Measurements from ENCODE around the gene MUC3A.
"Not testable (repeated sequence)": the region's sequence is repeated elsewhere in the genome, so short reads cannot be mapped to it uniquely, and the experiment has no call there.

MUC3A gene, protein sequence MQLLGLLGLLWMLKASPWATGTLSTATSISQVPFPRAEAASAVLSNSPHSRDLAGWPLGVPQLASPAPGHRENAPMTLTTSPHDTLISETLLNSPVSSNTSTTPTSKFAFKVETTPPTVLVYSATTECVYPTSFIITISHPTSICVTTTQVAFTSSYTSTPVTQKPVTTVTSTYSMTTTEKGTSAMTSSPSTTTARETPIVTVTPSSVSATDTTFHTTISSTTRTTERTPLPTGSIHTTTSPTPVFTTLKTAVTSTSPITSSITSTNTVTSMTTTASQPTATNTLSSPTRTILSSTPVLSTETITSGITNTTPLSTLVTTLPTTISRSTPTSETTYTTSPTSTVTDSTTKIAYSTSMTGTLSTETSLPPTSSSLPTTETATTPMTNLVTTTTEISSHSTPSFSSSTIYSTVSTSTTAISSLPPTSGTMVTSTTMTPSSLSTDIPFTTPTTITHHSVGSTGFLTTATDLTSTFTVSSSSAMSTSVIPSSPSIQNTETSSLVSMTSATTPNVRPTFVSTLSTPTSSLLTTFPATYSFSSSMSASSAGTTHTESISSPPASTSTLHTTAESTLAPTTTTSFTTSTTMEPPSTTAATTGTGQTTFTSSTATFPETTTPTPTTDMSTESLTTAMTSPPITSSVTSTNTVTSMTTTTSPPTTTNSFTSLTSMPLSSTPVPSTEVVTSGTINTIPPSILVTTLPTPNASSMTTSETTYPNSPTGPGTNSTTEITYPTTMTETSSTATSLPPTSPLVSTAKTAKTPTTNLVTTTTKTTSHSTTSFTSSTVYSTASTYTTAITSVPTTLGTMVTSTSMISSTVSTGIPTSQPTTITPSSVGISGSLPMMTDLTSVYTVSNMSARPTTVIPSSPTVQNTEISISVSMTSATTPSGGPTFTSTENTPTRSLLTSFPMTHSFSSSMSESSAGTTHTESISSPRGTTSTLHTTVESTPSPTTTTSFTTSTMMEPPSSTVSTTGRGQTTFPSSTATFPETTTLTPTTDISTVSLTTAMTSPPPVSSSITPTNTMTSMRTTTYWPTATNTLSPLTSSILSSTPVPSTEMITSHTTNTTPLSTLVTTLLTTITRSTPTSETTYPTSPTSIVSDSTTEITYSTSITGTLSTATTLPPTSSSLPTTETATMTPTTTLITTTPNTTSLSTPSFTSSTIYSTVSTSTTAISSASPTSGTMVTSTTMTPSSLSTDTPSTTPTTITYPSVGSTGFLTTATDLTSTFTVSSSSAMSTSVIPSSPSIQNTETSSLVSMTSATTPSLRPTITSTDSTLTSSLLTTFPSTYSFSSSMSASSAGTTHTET (N-terminal part only)

DNA sequence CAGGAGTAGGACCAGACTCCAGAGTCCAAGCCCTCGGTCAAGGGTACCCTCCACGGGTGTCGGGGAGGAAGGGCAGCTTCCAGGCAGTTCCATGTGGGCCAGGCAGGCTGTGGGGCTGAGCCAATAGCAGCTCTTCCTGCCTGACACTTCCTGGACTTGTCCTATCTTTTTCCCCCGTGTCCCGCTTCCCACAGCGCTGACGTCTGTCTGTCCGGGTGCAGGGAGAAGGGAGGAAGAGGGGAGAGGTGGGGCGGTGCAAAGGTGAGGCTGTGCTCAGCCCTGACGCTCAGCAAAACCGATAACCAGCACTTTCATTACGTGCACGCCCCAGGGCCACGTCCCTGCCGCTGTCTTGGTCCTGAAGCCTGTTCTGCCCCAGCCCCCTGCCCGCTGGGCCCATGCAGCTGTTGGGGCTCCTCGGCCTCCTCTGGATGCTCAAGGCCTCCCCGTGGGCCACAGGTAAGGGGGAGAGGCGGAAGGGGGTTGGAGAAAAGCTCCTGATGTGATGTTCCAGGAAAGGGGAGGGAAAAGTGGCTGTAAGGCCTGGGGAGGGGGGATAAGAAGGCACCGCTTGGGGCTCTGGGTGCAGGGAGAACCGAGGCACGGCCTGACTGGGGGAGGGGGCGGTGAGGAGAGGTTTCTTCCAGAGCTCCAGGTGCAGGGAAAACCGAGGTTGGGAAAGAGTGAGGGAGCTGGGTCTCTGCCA lies at the start of gene MUC3A:
Gene MUC3A (plus strand): TSS at position 308 of the 706 bp plus-strand sequence. CDS start 91 bp downstream, at position 399.
- no peak for DNase-seq (ENCODE audit: low spot score)

DNA sequence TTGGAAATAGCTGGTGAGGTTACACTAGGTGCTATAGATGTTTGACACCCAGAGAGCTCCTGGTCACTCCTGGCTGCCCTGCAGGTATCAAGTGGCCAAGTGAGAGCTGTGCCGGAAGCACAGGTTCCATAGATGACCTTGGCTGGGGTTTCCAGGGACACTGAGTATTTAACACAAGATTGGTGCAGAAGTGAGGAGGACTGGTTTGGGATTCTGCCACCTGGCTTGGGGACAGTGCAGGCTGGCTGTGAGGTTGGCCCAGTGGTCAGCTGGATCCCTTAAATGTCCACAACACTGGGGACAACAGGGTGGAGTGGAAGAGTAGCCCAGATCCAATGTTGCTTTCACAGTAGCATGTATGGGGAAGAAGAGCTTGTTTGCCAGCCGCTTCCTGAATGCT lies 48.4 kb upstream of the MUC3A start:
- no peak for DNase-seq (ENCODE audit: low spot score)

DNA sequence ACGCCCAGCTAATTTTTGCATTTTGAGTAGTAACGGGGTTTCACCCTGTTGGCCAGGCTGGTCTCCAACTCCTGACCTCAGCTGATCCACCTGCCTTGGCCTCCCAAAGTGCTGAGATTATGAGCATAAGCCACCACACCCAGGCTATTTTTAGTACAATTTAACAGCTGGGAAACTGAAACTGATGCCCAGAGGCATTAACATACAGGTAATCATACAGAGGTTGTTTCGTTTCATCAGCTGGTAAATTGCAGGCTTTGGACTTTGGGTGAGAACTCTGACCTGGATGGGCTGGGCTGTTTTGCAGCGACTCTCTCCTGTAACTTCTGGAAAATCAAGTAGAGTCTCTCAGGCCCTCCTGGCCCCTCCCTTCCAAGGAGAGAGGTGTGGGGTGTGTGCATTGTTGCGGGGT lies 47.4 kb upstream of the MUC3A start:
- no peak for DNase-seq (ENCODE audit: low spot score)

DNA sequence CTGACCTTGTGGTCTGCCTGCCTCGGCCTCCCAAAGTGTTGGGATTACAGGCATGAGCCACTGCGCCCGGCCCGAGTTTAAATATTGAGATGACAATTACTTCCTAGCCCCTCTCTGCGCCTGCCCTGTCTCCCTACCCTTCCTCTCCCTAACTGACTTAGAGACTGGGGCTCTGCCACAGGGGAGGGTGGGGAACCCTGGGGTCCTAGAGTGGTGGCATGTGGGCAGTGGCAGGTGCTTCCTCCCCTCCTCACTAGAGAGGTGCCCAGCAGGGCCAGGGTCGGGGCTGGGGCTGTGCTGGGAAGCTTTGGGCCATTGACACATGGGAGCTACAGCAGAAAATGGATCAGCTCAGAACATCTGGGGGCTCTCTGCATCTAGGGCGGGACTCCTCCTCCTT lies 46.7 kb upstream of the MUC3A start:
- DNase-seq (ENCODE audit: low spot score): no peak

DNA sequence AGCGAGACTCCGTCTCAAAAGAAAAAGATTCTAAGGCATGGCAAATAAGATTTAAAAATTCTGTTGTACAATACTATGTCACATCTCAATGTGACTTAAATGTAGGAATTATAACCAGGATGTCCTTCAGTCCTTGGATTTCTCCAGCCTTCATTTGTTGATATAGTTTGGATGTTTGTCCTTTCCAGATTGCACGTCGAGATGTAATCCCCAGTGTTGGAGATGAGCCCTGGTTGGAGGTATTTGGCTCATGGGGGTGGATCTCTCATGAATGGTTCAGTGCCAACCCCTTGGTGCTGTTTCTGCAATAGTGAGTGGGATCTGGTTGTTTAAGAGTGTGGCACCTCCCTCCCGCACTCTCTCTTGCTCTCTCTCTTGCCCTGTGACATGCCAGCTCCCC lies 40.8 kb upstream of the MUC3A start:
- no peak for DNase-seq (ENCODE audit: low spot score)

DNA sequence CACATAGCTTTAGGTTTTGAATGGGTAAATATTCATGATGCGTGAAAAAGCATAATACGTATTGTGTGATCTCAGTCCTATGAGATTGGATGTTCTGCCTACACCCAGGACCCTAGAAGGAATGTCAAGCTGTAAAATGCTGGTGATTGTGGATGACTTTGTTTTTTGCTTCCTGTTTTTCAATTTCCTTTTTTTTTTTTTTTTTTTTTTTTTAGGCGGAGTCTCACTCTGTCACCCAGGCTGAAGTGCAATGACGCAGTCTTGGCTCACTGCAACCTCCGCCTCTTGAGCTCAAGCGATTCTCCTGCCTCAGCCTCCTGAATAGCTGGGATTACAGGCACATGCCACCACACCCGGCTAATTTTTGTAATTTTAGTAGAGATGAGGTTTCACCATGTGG lies 38.9 kb upstream of the MUC3A start:
- DNase-seq (ENCODE audit: low spot score): not testable (repeated sequence)

DNA sequence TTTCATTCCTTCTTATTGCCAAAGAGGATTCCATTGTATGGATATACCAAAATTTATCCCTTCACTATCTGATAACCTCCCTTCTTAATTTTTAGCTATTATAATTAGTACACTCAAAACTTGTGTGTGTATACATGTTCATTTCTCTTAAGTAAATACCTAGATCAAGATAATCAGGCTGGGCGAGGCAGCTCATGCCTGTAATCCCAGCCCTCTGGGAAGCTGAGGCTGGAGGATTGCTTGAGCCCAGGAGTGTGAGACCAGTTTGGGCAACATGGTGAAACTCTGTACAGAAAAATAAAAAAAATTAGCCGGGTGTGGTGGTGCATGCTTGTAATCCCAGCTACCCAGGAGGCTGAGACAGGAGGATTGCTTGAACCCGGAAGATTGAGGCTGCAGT lies 37.9 kb upstream of the MUC3A start:
- DNase-seq (ENCODE audit: low spot score): no peak

DNA sequence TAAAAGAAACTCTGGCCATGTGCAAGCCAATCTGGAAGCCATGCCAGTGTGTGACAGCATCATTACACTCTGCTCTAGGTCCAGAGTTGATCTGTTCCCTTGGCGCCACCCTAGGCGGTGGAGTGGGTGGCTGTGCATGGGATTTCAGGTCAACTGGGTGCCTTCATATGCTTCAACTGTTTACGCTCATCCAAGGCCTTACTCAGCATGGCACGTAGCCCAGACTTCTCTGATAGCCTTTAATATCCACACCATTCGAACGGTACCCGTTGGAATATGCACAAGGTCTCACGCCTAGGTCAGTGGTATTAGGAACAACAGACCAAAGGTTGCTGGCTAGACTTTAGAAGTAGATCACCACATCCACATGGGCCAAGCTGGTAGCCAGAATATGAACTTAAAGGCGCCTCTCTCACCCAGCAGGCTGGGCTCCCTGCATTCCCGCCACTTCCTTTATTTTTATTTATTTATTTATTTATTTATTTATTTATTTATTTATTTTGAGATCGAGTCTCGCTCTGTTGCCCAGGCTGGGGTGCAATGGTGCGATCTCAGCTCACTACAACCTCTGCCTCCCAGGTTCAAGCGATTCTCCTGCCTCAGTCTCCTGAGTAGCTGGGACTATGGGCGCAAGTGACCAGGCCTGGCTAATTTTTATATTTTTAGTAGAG lies 35.0 kb upstream of the MUC3A start:
- no peak for DNase-seq (ENCODE audit: low spot score)

DNA sequence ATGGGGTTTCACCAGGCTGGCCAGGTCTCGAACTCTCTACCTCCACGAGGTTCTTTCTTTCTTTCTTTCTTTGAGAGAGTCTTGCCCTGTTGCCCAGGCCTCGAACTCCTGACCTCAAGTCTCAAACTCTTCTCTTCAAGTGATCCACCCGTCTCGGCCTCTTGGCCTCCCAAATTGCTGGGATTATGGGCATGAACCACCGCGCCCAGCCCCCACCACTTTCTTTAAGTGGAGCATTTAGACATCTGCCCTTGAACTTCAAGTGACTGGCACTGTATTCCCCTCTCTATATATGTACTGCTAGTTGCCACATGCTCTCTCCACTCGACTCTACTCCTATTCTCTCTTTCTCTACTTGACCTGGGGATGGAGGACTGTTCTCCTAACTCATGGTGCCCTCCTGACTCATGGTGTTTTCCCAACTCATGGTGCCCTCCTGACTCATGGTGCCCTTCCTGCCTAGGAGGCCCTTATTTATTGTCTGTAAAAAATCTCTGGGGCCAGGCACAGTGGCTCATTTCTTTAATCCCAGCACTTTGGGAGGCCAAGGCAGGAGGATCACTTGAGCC lies 34.4 kb upstream of the MUC3A start:
- DNase-seq (ENCODE audit: low spot score): no peak

DNA sequence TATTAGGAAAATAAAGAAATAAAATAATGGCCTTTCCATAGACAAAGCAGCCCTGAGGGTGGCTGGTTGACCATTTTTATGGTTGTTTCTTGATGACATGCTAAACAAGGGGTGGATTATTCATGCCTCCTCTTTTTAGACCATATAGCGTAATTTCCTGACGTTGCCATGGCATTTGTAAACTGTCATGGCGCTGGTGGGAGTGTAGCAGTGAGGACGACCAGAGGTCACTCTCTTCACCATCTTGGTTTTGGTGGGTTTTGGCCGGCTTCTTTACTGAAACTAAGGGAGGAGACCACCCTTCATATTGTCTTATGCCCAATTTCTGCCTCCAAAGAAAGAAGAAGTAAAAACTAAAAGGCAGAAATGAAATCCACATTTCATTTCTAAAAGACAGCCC lies 30.0 kb upstream of the MUC3A start:
- not testable (repeated sequence) for DNase-seq (ENCODE audit: low spot score)

DNA sequence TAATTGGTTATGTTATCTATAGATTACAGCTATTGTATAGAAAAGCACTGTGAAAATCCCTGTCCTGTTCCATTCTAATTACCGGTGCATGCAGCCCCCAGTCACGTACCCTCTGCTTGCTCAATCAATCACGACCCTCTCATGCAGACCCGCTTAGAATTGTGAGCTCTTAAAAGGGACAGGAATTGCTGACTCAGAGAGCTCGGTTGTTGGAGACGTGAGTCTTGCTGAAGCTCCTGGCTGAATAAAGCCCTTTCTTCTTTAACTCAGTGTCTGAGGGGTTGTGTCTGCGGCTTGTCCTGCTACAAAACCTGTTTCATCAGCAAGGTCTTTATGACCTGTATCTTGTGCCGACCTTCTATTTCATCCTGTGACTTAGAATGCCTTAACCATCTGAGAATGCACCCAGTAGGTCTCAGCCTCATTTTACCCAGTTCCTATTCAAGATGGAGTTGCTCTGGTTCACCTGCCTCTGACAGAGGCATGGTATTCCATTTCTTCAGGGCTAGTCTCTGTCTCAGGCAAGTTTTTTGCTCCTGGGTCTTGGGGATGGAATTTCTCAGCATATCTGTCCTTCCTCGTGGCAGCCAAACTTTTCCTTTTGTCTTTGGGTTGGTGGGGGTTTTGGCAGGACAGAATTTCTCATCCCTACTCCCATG lies 29.4 kb upstream of the MUC3A start:
- DNase-seq (ENCODE audit: low spot score): not testable (repeated sequence)

DNA sequence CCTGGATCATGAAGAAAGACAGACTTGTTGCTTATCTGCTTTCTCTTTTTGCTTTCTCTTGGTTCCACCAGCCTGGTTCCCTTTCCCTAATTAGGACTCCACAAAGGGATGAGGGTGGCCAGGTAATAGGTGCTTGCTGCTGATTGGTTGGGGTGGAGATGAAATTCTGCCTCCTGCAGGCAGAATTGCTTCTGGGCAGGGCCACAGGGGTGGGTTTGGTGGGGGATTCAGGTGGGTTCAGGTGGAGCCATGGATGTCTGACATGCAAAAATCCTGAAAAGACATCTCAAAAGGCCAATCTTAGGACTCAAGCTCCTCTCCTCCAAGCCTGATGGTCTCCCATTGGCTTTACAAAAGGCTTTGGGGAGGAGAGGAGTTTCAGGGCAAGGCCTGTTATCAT lies 28.3 kb upstream of the MUC3A start:
- DNase-seq (ENCODE audit: low spot score): no peak

DNA sequence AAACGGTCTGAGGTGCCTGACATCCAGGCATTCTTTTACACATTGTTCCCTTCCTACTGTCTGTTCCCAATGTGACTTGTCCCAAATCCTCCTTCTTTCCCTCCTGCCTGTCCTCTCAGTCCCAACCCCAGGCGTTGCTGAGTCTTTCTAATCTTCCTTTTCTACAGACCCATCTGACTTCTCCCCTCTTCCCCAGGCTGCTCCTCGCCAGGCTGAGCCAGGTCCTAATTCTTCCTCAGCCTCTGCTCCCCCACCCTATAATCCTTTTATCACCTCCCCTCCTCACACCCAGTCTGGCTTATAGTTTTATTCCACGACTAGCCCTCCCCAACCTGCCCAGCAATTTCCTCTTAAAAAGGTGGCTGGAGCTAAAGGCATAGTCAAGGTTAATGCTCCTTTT lies 25.7 kb upstream of the MUC3A start:
- not testable (repeated sequence) for DNase-seq (ENCODE audit: low spot score)

DNA sequence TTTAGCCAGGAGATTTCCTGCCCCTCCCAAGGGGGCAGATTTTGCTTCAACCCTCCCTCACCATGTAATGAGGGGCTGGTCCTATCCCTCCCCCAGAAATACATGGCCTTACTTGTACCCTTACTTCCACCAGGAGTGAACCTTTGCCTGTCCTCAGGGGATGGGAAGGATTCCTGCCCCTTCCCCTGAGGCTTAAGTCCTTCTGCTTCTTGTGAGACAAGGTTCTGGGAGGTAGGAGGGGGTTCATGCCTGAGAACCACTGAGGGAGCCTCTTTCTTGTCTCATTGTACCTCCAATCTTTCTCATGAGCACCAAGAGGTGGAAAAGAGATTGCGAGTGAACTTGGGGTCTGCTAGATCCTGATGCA lies 19.5 kb upstream of the MUC3A start:
- DNase-seq (ENCODE audit: low spot score): no peak

DNA sequence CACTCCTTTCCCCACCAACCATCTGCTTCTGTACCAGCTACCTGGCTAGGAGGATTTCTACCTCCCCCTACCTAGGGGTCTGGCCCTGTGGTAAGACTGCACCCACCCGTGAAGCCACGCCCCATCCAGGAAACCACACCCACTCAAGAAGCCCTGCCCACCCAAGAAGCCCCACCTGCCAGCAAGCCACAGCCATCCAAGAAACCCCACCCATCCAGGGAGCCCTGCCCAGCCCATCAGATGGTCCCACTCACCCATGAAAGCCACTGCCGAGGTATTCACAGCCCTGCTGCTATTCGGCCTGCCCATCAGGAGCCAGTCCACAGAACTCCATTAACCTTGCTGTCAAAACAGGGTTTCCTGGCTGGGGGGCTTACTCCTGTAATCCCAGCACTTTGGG lies 15.6 kb upstream of the MUC3A start:
- DNase-seq (ENCODE audit: low spot score): no peak

DNA sequence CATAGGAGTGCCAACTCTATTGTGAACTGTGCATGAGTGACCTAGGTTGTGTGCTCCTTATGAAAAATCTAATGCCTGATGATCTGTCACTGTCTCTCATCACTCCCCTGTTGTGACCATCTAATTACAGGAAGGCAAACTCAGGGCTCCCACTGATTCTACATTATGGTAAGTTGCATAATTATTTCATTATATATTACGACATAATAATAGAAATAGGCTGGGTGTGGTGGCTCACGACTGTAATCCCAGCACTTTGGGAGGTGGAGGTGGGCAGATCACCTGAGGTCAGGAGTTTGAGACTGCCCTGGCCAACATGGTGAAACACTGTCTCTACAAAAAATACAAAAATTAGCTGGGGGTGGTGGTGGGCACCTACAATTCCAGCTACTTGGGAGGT lies 14.0 kb upstream of the MUC3A start:
- DNase-seq (ENCODE audit: low spot score): not testable (repeated sequence)

DNA sequence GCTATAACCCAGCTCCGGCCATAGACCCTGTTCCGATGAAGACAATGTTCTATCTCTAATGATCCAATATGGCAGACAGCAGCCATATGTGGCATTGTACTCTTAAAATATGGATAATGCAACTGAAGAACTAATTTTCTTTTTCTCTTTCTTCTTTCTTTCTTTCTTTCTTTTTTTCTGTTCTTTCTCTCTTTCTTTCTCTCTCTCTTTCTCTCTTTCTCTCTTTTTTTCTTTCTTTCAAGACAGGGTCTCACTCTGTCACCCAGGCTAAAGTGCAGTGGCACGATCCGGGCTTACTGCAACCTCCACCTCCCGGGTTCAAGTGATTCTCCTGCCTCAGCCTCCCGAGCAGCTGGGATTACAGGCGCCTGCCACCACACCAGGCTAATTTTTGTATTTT lies 13.2 kb upstream of the MUC3A start:
- DNase-seq (ENCODE audit: low spot score): not testable (repeated sequence)

DNA sequence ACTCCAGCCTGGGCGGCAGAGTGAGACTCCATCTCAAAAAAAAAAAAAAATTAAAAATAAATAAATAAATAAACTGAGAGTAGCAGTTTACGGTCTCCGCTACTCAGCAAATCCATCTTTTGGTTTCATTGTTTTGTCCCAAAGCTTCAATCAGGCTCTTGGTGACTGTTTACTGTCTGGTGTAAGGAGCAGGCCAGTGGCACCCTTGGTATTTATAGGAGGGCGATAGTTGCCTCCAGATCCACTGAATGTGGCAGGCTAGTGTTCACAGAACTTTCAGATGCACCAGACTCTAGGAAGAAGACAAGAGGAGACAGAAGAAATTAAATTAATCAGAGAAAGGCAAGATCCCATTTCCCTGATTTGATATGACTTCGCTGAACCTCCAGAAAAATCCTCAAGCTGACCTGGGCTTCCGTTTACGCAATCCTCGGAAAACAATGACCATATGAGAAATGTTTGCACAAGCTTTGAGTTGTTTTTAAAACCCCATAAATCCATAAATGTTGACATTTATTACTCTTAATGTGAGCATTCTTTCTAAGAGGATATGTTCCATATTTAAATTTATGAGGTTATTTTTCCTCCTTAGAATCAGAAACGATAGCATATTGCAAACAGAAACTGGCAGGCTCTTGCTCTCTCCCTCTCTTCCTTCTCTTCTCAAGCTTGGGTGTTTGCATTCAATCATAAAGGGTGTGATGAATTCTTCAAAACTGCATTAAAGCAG lies 7.1 kb upstream of the MUC3A start:
- DNase-seq (ENCODE audit: low spot score): no peak

DNA sequence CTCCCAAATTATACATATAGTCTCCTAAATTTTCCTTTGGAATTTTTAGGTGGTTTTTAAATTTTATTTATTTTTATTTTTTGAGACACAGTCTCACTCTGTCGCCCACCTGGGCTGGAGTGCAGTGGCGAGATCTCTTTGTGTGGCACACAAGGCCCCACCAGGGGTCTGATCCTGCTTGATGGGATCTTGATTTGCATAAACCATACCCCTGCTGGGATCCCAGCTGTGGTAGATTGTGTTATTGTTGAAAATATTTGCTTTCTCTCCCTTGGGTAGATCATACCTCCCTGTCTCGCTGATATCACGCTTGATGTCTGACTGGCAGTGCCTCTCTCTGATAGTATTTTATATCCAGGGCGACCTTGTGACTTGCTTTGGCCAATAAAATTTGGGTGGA lies 5.6 kb upstream of the MUC3A start:
- DNase-seq (ENCODE audit: low spot score): no peak

DNA sequence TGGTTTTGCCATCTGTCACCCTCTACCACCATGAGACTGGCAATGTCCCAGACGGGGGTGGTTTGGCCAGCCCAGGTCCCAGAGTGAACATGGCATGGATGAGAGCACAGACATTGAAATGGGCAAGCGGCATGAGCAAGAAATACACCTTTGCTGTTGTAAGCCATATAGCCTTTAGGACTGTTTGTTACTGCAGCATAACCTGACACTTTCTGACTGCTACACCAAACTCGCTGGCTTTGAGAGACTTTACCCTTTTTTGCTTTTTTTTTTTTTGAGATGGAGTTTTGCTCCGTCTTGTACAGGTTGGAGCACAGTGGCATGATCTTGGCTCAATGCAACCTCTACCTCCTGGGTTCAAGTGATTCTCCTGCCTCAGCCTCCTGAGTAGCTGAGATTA lies 5.2 kb upstream of the MUC3A start:
- DNase-seq (ENCODE audit: low spot score): no peak

All from hepatic stellate cell (primary cell).